ENCODE data around the gene PARD6A. TPM values are rescaled to one million over a fixed set of nuclear protein-coding genes. Genes with fewer than 3 reads are reported as not detected.

The PARD6A gene
- total RNA-seq, 1 experiment from 2014 or later: 10.8 TPM

GRCh38 chr16:67656344-67657016 lies 4.3 kb upstream of the PARD6A start:
- H3K18ac ChIP-seq (ENCODE audit: insufficient read length, low read depth, low read length): no peak overlapping the region

More at GRCh38 chr16:67656344-67657016, 4.3 kb upstream of the PARD6A start:
- Histone ChIP-seq H2BK12ac (ENCODE audit: insufficient read length, low read depth, low read length) (no peak overlapping the region), H3K4me2 (ENCODE audit: insufficient read depth, insufficient read length, low read length) (no peak overlapping the region), H3K23me2 (ENCODE audit: insufficient read length, low read depth, low read length, poor library complexity, severe bottlenecking) (peaks cover 14% of the 10 kb centered on the region), H3K27ac (ENCODE audit: insufficient read length, low read depth, low read length) (no peak overlapping the region), H4K5ac (ENCODE audit: insufficient read length, low read depth, low read length) (no peak overlapping the region), H4K20me1 (ENCODE audit: control insufficient read depth, insufficient read depth, insufficient read length) (no peaks in the 10 kb centered on the region), H3K9me3 (ENCODE audit: control insufficient read depth, low read depth, low read length) (no peaks in the 10 kb centered on the region), H3K4ac (ENCODE audit: low read depth, low read length) (no peak overlapping the region), H2AFZ (ENCODE audit: low read length) (no peak overlapping the region), H3K23ac (ENCODE audit: insufficient read length, low read depth, low read length) (no peak overlapping the region), H2BK15ac (ENCODE audit: low read depth, low read length) (no peak overlapping the region), H3K79me2 (ENCODE audit: insufficient read depth, low read length) (no peaks in the 10 kb centered on the region), H3K14ac (ENCODE audit: insufficient read depth, low read length) (no peak overlapping the region), H2BK20ac (ENCODE audit: low read depth, low read length, poor library complexity, severe bottlenecking) (no peak overlapping the region), H2BK120ac (ENCODE audit: low read depth, low read length, poor library complexity, severe bottlenecking) (no peak overlapping the region), H3T11ph (ENCODE audit: low read length) (no peak overlapping the region), H3K9ac (ENCODE audit: extremely low read depth, insufficient read length, low read length) (no peak overlapping the region), H2BK5ac (ENCODE audit: insufficient read length, low read length) (no peak overlapping the region), H4K8ac (replicated peaks; ENCODE audit: insufficient read length, low read depth, low read length) (no peak overlapping the region), H4K91ac (ENCODE audit: insufficient read length, low read depth, low read length) (no peak overlapping the region), H3K56ac (ENCODE audit: insufficient read length, low read depth, low read length) (no peak overlapping the region), H3K79me1 (ENCODE audit: insufficient read depth, low read depth, low read length, poor library complexity, severe bottlenecking) (no peaks in the 10 kb centered on the region), H2AK5ac (ENCODE audit: insufficient read length, low read length) (no peak overlapping the region), H3K4me1 (ENCODE audit: insufficient read depth, low read length) (no peaks in the 10 kb centered on the region), H3K27me3 (ENCODE audit: insufficient read depth, low read length) (no peaks in the 10 kb centered on the region; the same call in 1 of the 2 replicates)
- H3K4me1 Mint-ChIP-seq: peaks cover 12 to 13% of the 10 kb centered on the region in 2 experiments
- H3K27me3 Mint-ChIP-seq (ENCODE audit: low read depth): peaks cover 4% of the 10 kb centered on the region
- no peak for TF ChIP-seq CTCF (conservative IDR thresholded peaks at IDR 0.05)
- H3K4me3 Mint-ChIP-seq: no peak overlapping the region; a peak in 1 of 5 replicates
- peaks cover 6 to 35% (median 25%) of the 10 kb centered on the region in 3 experiments for H3K36me3 Mint-ChIP-seq (ENCODE audit: insufficient read depth in 1 of 3, low read depth in 3 of 3)
- no peaks in the 10 kb centered on the region; a peak in 1 of 5 replicates for H3K9me3 Mint-ChIP-seq
- no peak overlapping the region for H3K27ac Mint-ChIP-seq
- no peak for DNase-seq
- WGBS (ENCODE audit: extremely low coverage, insufficient read length, low lambda C conversion rate): no CpG with 5 or more reads among the region's 9 CpGs
